Prostate gland (tissue), 2 donors: ENCODE results near the gene WASHC2A.
"Not testable (repeated sequence)": the region's sequence is repeated elsewhere in the genome, so short reads cannot be mapped to it uniquely, and the experiment has no call there.

Experiments
- POLR2A ChIP-seq: fragments of 450-650 bp; IDR thresholded peaks from one replicate; pipeline ENCODE4 v1.6.1; 2016; ENCODE audit warnings: antibody characterized with exemption, mild to moderate bottlenecking
- POLR2AphosphoS5 ChIP-seq: sonication (generic); formaldehyde crosslinking; IDR thresholded peaks from one replicate; pipeline ENCODE4 v1.6.1; 2017; ENCODE audit warnings: antibody characterized with exemption
- TF ChIP-seq, protein P1 (sequence below), 4 experiments: fragments of 200-600 bp in 2 of 4; fragments of 450-650 bp in 2 of 4; sonication (generic) in 2 of 4; IDR thresholded peaks; 1 replicate in 3 of 4; 2 replicates in 1 of 4; pipeline ENCODE4 v1.5.1; 2016 to 2019; ENCODE audit warnings: antibody characterized with exemption in 4 of 4, mild to moderate bottlenecking in 2 of 4, moderate library complexity in 2 of 4

DNA sequence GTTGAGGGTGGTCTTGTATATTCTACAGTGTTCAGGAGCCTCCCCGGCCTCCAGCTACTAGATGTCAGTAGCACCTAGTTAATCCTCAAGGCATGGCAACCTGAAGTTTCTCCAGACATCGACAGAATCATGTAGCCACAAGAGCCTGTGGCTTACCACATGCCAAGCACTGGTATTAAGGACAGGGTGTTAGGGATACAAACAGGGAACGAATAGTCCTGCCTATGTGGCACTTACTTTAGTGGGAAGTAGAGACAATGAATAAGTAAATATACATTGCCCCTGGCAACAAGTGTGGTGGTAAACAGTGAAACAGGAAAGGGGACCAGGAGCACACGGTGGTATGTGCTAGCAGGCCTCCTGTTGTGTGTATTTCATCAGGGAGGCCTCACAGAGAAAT lies 32.4 kb upstream of the WASHC2A start:
- TF ChIP-seq, protein P1, sequence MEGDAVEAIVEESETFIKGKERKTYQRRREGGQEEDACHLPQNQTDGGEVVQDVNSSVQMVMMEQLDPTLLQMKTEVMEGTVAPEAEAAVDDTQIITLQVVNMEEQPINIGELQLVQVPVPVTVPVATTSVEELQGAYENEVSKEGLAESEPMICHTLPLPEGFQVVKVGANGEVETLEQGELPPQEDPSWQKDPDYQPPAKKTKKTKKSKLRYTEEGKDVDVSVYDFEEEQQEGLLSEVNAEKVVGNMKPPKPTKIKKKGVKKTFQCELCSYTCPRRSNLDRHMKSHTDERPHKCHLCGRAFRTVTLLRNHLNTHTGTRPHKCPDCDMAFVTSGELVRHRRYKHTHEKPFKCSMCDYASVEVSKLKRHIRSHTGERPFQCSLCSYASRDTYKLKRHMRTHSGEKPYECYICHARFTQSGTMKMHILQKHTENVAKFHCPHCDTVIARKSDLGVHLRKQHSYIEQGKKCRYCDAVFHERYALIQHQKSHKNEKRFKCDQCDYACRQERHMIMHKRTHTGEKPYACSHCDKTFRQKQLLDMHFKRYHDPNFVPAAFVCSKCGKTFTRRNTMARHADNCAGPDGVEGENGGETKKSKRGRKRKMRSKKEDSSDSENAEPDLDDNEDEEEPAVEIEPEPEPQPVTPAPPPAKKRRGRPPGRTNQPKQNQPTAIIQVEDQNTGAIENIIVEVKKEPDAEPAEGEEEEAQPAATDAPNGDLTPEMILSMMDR (IDR thresholded peaks at IDR 0.05): not testable (repeated sequence)
- TF ChIP-seq POLR2A, POLR2AphosphoS5: not testable (repeated sequence)
